KBM-7 (cell line): ENCODE data around the gene APOH.

ENCODE experiments used
- DNase-seq: peaks from one replicate; pipeline ENCODE4 v3.0.0-alpha.2; 2015
- in situ Hi-C: fragments of 300-500 bp; cut with MboI; formaldehyde crosslinking; loops from 2 replicates; pipeline ENCODE4 v1.14.3; 2020; ENCODE audit warnings: low sequenced_read_pairs, low pct_unique_long_range_greater_than_20kb, mixed read lengths

Gene APOH

GRCh38 chr17:66167189-66167815, 61.9 kb downstream of the APOH start:
- in situ Hi-C loops = loop anchor here (25.0 kb wide), 1 partner anchor 930 kb away; no protein-coding TSS in a partner anchor
- no peak for DNase-seq

- in situ Hi-C loops = loop anchor here (25.0 kb wide), 1 partner anchor 928 kb away; no protein-coding TSS in a partner anchor
- peak; percentile 48 for DNase-seq
Measured at GRCh38 chr17:66165537-66166123, 63.6 kb downstream of the APOH start.
